HepG2 (cell line): Measurements from ENCODE around the gene JTB.
A peak's percentile ranks its signal among the peaks of the same experiment; 100 is the strongest.

Source experiments
- ARID3A ChIP-seq: IDR thresholded peaks from 2 replicates; pipeline ENCODE4 v1.6.1; 2012; ENCODE audit warnings: low read depth, low read length, improper control_type of control experiment
- CTCF ChIP-seq: sonication (generic); formaldehyde crosslinking; IDR thresholded peaks from 2 replicates; pipeline ENCODE4 v1.5.0; 2020; ENCODE audit warnings: mild to moderate bottlenecking, missing genetic modification reagents, moderate library complexity
- EP300 ChIP-seq, 3 experiments: sonication (generic) in 1 of 3; formaldehyde crosslinking in 1 of 3; IDR thresholded peaks; 2 replicates each; pipeline versions ENCODE4 v1.5.1 to v1.6.1; 2011 to 2020; ENCODE audit warnings: low read depth in 2 of 3, low read length in 2 of 3, borderline replicate concordance in 1 of 3, improper control_type of control experiment in 1 of 3, mild to moderate bottlenecking in 1 of 3, missing genetic modification reagents in 1 of 3, moderate library complexity in 1 of 3
- ETS1 ChIP-seq: sonication (generic); formaldehyde crosslinking; IDR thresholded peaks from 2 replicates; pipeline ENCODE4 v1.4.0; 2020; ENCODE audit warnings: missing genetic modification reagents
- EZH2 ChIP-seq: conservative IDR thresholded peaks from 2 replicates; pipeline ENCODE4 v1.6.1; 2012; ENCODE audit warnings: mild to moderate bottlenecking, low read depth, low read length, moderate library complexity
- FLYWCH1 ChIP-seq: sonication (generic); formaldehyde crosslinking; IDR thresholded peaks from 2 replicates; pipeline ENCODE4 v1.8.1; 2023; ENCODE audit warnings: mild to moderate bottlenecking, missing genetic modification reagents
- FOXA3 ChIP-seq: IDR thresholded peaks from 2 replicates; pipeline ENCODE4 v1.6.1; 2016; ENCODE audit warnings: missing genetic modification reagents, missing compliant biosample characterization
- FOXO4 ChIP-seq: sonication (generic); formaldehyde crosslinking; conservative IDR thresholded peaks from 2 replicates; pipeline ENCODE4 v1.8.1; 2023; ENCODE audit warnings: missing genetic modification reagents
- POLR2A ChIP-seq, 2 experiments: IDR thresholded peaks; 2 replicates each; pipeline ENCODE4 v1.6.1; 2011; ENCODE audit warnings: low read depth in 2 of 2, low read length in 2 of 2, mild to moderate bottlenecking in 1 of 2, moderate library complexity in 1 of 2; ENCODE audit not compliant: insufficient read depth in 1 of 2
- POLR2AphosphoS5 ChIP-seq: IDR thresholded peaks from 2 replicates; pipeline ENCODE4 v1.6.1; 2012; ENCODE audit warnings: low read depth, low read length
- REST ChIP-seq, 2 experiments: IDR thresholded peaks; 2 replicates each; pipeline ENCODE4 v1.6.1; 2011 to 2012; ENCODE audit warnings: low read length in 2 of 2, borderline replicate concordance in 1 of 2, low read depth in 1 of 2, mild to moderate bottlenecking in 1 of 2, moderate library complexity in 1 of 2
- ZNF451 ChIP-seq: sonication (generic); formaldehyde crosslinking; IDR thresholded peaks from 2 replicates; pipeline ENCODE4 v1.5.0; 2020; ENCODE audit warnings: mild to moderate bottlenecking, missing genetic modification reagents

- TF ChIP-seq CTCF (CRISPR knock-in tag) (no peak), FOXO4 (no peak), EZH2 (no peak), ETS1 (CRISPR knock-in tag) (no peak), EP300 (IDR thresholded peaks at IDR 0.05; ENCODE audit: low read depth in 2 of 2, low read length in 2 of 2) (no peak), EP300 (CRISPR knock-in tag; IDR thresholded peaks at IDR 0.05; ENCODE audit: borderline replicate concordance) (peak; percentile 30; the same call in 1 of the 2 replicates), REST (IDR thresholded peaks at IDR 0.05; ENCODE audit: borderline replicate concordance in 1 of 2, low read depth in 1 of 2, low read length in 2 of 2) (no peak), POLR2A (IDR thresholded peaks at IDR 0.05; ENCODE audit: insufficient read depth in 1 of 2, low read depth in 2 of 2, low read length in 2 of 2) (peak in 1 of 2 experiments; percentile 44; a peak in 1 of 4 replicates), POLR2AphosphoS5 (0 out of 2 replicates have a peak, but pooled peaks have one; percentile 18), FOXA3 (CRISPR knock-in tag) (peak; percentile 98), ZNF451 (no peak), ARID3A (no peak), FLYWCH1 (no peak)
These were observed 23.6 kb downstream of the JTB start for GRCh38 chr1:153953859-153954365.
